HL-60 (cell line): Measurements from ENCODE around the gene ACAD8.

Experiments
- DNase-seq, 2 experiments: peaks; one replicate each; pipeline ENCODE4 v3.0.0-alpha.2; 2010 to 2020; ENCODE audit warnings: low read depth in 1 of 2, low spot score in 1 of 2
- H3K27ac ChIP-seq: fragments of 250-450 bp; sonication (Bioruptor Pico); replicated peaks from 2 replicates; pipeline ENCODE4 v1.5.1; 2020; ENCODE audit warnings: mild to moderate bottlenecking, moderate library complexity
- H3K27me3 ChIP-seq: fragments of 250-450 bp; sonication (Bioruptor Pico); 2 replicates; pipeline ENCODE4 v1.5.1; 2021; ENCODE audit warnings: mild to moderate bottlenecking, moderate library complexity; ENCODE audit not compliant: insufficient read depth, poor library complexity, severe bottlenecking
- H3K4me3 ChIP-seq: replicated peaks from 2 replicates; pipeline ENCODE4 v1.5.1; 2011; ENCODE audit warnings: mild to moderate bottlenecking, control low read depth, low read length; ENCODE audit not compliant: insufficient read depth
- CTCF ChIP-seq: IDR thresholded peaks from one replicate; pipeline ENCODE4 v1.5.1; 2011; ENCODE audit warnings: low read length, control low read depth, inconsistent platforms; ENCODE audit not compliant: insufficient read depth
- GABPA ChIP-seq: IDR thresholded peaks from 2 replicates; pipeline ENCODE4 v1.6.1; 2012; ENCODE audit warnings: low read depth
- POLR2AphosphoS5 ChIP-seq: IDR thresholded peaks from 2 replicates; pipeline ENCODE4 v1.6.1; 2012; ENCODE audit warnings: low read depth
- REST ChIP-seq: IDR thresholded peaks from 2 replicates; pipeline ENCODE4 v1.6.1; 2012; ENCODE audit warnings: low read depth; ENCODE audit not compliant: insufficient replicate concordance
- SPI1 ChIP-seq: IDR thresholded peaks from 2 replicates; pipeline ENCODE4 v1.6.1; 2012; ENCODE audit warnings: low read depth, mild to moderate bottlenecking, borderline replicate concordance

Gene ACAD8

GRCh38 chr11:134267461-134267860 lies 14.1 kb downstream of the ACAD8 start:
- Histone ChIP-seq H3K4me3 (no peak overlapping the region), H3K27me3 (peaks cover under 1% of the 10 kb centered on the region), H3K27ac (no peak overlapping the region)
- no peak for TF ChIP-seq GABPA
- no peak for TF ChIP-seq REST
- TF ChIP-seq POLR2AphosphoS5: no peak
- no peak for TF ChIP-seq CTCF
- no peak for TF ChIP-seq SPI1
- DNase-seq: no peak

GRCh38 chr11:134267966-134268365 lies 14.6 kb downstream of the ACAD8 start:
- H3K27ac ChIP-seq: no peak overlapping the region
- TF ChIP-seq CTCF: no peak
- TF ChIP-seq SPI1: no peak
- no peak for TF ChIP-seq GABPA
- TF ChIP-seq REST: no peak
- no peak for TF ChIP-seq POLR2AphosphoS5
- H3K4me3 ChIP-seq: no peak overlapping the region
- DNase-seq: no peak
- H3K27me3 ChIP-seq: peaks cover 6% of the 10 kb centered on the region

- Histone ChIP-seq H3K4me3 (no peak overlapping the region), H3K27ac (no peak overlapping the region), H3K27me3 (peaks cover 27% of the 10 kb centered on the region)
- TF ChIP-seq POLR2AphosphoS5: no peak
- no peak for TF ChIP-seq SPI1
- TF ChIP-seq CTCF: no peak
- TF ChIP-seq GABPA: no peak
- no peak for TF ChIP-seq REST
- no peak for DNase-seq
Measured at GRCh38 chr11:134270250-134270714, 16.9 kb downstream of the ACAD8 start.
